ENCODE measurements around the gene PDILT. TPM values are rescaled to one million over a fixed set of nuclear protein-coding genes. Genes with fewer than 3 reads are reported as not detected.

PDILT gene
- total and polyA plus RNA-seq, 2 of the 8 experiments (the other 6 are each of a cell fraction or from before 2014, with no cell fraction given), result not detected

DNA sequence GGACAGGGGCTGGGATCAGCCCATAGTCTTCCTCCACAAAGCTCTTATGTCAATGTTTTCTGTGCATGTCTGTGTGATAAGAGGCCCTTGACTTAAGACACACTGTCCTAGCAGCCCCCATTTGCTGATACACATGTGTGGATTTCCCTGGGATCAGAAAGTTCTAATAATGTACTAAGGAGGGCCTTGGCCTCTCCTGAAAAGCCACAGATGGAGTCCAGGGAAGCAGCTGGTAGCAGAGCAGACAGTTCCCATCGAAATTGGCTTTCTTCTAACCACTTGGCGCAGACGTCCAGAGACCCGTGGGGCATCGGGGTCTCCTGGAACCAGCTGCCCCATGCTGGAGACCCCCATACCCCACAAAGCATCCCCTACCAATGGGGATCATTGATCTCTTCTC lies 72.9 kb downstream of the PDILT start (continued):
- TF ChIP-seq, protein P1, sequence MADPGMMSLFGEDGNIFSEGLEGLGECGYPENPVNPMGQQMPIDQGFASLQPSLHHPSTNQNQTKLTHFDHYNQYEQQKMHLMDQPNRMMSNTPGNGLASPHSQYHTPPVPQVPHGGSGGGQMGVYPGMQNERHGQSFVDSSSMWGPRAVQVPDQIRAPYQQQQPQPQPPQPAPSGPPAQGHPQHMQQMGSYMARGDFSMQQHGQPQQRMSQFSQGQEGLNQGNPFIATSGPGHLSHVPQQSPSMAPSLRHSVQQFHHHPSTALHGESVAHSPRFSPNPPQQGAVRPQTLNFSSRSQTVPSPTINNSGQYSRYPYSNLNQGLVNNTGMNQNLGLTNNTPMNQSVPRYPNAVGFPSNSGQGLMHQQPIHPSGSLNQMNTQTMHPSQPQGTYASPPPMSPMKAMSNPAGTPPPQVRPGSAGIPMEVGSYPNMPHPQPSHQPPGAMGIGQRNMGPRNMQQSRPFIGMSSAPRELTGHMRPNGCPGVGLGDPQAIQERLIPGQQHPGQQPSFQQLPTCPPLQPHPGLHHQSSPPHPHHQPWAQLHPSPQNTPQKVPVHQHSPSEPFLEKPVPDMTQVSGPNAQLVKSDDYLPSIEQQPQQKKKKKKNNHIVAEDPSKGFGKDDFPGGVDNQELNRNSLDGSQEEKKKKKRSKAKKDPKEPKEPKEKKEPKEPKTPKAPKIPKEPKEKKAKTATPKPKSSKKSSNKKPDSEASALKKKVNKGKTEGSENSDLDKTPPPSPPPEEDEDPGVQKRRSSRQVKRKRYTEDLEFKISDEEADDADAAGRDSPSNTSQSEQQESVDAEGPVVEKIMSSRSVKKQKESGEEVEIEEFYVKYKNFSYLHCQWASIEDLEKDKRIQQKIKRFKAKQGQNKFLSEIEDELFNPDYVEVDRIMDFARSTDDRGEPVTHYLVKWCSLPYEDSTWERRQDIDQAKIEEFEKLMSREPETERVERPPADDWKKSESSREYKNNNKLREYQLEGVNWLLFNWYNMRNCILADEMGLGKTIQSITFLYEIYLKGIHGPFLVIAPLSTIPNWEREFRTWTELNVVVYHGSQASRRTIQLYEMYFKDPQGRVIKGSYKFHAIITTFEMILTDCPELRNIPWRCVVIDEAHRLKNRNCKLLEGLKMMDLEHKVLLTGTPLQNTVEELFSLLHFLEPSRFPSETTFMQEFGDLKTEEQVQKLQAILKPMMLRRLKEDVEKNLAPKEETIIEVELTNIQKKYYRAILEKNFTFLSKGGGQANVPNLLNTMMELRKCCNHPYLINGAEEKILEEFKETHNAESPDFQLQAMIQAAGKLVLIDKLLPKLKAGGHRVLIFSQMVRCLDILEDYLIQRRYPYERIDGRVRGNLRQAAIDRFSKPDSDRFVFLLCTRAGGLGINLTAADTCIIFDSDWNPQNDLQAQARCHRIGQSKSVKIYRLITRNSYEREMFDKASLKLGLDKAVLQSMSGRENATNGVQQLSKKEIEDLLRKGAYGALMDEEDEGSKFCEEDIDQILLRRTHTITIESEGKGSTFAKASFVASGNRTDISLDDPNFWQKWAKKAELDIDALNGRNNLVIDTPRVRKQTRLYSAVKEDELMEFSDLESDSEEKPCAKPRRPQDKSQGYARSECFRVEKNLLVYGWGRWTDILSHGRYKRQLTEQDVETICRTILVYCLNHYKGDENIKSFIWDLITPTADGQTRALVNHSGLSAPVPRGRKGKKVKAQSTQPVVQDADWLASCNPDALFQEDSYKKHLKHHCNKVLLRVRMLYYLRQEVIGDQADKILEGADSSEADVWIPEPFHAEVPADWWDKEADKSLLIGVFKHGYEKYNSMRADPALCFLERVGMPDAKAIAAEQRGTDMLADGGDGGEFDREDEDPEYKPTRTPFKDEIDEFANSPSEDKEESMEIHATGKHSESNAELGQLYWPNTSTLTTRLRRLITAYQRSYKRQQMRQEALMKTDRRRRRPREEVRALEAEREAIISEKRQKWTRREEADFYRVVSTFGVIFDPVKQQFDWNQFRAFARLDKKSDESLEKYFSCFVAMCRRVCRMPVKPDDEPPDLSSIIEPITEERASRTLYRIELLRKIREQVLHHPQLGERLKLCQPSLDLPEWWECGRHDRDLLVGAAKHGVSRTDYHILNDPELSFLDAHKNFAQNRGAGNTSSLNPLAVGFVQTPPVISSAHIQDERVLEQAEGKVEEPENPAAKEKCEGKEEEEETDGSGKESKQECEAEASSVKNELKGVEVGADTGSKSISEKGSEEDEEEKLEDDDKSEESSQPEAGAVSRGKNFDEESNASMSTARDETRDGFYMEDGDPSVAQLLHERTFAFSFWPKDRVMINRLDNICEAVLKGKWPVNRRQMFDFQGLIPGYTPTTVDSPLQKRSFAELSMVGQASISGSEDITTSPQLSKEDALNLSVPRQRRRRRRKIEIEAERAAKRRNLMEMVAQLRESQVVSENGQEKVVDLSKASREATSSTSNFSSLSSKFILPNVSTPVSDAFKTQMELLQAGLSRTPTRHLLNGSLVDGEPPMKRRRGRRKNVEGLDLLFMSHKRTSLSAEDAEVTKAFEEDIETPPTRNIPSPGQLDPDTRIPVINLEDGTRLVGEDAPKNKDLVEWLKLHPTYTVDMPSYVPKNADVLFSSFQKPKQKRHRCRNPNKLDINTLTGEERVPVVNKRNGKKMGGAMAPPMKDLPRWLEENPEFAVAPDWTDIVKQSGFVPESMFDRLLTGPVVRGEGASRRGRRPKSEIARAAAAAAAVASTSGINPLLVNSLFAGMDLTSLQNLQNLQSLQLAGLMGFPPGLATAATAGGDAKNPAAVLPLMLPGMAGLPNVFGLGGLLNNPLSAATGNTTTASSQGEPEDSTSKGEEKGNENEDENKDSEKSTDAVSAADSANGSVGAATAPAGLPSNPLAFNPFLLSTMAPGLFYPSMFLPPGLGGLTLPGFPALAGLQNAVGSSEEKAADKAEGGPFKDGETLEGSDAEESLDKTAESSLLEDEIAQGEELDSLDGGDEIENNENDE (IDR thresholded peaks at IDR 0.05; ENCODE audit: insufficient replicate concordance, low read length), result no peak
- TF ChIP-seq BRCA1 (IDR thresholded peaks at IDR 0.05; ENCODE audit: low read depth, low read length) (no peak), CBX5 (IDR thresholded peaks at IDR 0.05; ENCODE audit: low read depth, low read length) (no peak), CREB1 (IDR thresholded peaks at IDR 0.05) (no peak), PHF8 (conservative IDR thresholded peaks at IDR 0.05; ENCODE audit: low read depth, low read length) (no peak), SIN3A (conservative IDR thresholded peaks at IDR 0.05 in 1 of 2, IDR thresholded peaks at IDR 0.05 in 1 of 2; ENCODE audit: low read depth in 1 of 2, low read length in 2 of 2) (no peak), CEBPB (IDR thresholded peaks at IDR 0.05; ENCODE audit: low read depth, low read length) (no peak)
- TF ChIP-seq, protein P2, sequence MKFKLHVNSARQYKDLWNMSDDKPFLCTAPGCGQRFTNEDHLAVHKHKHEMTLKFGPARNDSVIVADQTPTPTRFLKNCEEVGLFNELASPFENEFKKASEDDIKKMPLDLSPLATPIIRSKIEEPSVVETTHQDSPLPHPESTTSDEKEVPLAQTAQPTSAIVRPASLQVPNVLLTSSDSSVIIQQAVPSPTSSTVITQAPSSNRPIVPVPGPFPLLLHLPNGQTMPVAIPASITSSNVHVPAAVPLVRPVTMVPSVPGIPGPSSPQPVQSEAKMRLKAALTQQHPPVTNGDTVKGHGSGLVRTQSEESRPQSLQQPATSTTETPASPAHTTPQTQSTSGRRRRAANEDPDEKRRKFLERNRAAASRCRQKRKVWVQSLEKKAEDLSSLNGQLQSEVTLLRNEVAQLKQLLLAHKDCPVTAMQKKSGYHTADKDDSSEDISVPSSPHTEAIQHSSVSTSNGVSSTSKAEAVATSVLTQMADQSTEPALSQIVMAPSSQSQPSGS (IDR thresholded peaks at IDR 0.05; ENCODE audit: low read length), result no peak
- TF ChIP-seq, protein P3, sequence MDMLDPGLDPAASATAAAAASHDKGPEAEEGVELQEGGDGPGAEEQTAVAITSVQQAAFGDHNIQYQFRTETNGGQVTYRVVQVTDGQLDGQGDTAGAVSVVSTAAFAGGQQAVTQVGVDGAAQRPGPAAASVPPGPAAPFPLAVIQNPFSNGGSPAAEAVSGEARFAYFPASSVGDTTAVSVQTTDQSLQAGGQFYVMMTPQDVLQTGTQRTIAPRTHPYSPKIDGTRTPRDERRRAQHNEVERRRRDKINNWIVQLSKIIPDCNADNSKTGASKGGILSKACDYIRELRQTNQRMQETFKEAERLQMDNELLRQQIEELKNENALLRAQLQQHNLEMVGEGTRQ (IDR thresholded peaks at IDR 0.05; ENCODE audit: low read length), result no peak

All from H1 (cell line).